OCI-LY7 (cell line): ENCODE measurements around the gene BAG1. TPM values are rescaled to one million over a fixed set of nuclear protein-coding genes. Genes with fewer than 3 reads are reported as not detected.
A peak's percentile ranks its signal among the peaks of the same experiment; 100 is the strongest.

ENCODE experiments used
- BruUV-seq: library from RNA; stranded (reverse); fragments of 400-500 nt; replicated peaks from 2 replicates; lab custom pipeline; 2021; lab: Mats Ljungman, UMichigan
- CTCF ChIA-PET: fragments of 300-600 bp; sonication (Branson Sonifier 250); formaldehyde crosslinking; loops from one replicate; lab custom pipeline; 2022; ENCODE audit warnings: antibody characterized with exemption; ENCODE audit not compliant: unreplicated experiment; lab: Charles Lee
- POLR2A ChIA-PET: fragments of 300-600 bp; sonication (Branson Sonifier 250); formaldehyde crosslinking; loops from one replicate; lab custom pipeline; 2022; ENCODE audit warnings: antibody characterized with exemption; lab: Charles Lee
- DNase-seq: peaks from one replicate; pipeline ENCODE4 v3.0.0-alpha.2; 2015; ENCODE audit warnings: low spot score
- H2AFZ ChIP-seq: fragments of 200-600 bp; sonication (generic), shearing (Covaris generic); 2 replicates; pipeline ENCODE4 v1.6.1; 2014; ENCODE audit warnings: mild to moderate bottlenecking, antibody characterized with exemption, low read length, moderate library complexity
- H3K27ac ChIP-seq: fragments of 200-600 bp; sonication (generic); 2 replicates; pipeline ENCODE4 v1.5.1; 2014; ENCODE audit warnings: mixed run types, low read depth, mild to moderate bottlenecking, moderate library complexity, low read length, inconsistent platforms; ENCODE audit not compliant: poor library complexity, severe bottlenecking
- H3K36me3 ChIP-seq: fragments of 200-600 bp; sonication (generic); 2 replicates; pipeline ENCODE4 v1.6.1; 2014; ENCODE audit warnings: mild to moderate bottlenecking, antibody characterized with exemption, low read length, moderate library complexity, mixed read lengths; ENCODE audit not compliant: insufficient read depth
- H3K4me1 ChIP-seq: fragments of 200-600 bp; sonication (generic); 2 replicates; pipeline ENCODE4 v1.5.1; 2014; ENCODE audit warnings: mild to moderate bottlenecking, low read length; ENCODE audit not compliant: insufficient read depth, poor library complexity, severe bottlenecking
- H3K4me2 ChIP-seq: fragments of 200-600 bp; sonication (generic); 2 replicates; pipeline ENCODE4 v1.6.1; 2014; ENCODE audit warnings: mild to moderate bottlenecking, low read length
- H3K4me3 ChIP-seq: fragments of 200-600 bp; sonication (generic); 2 replicates; pipeline ENCODE4 v1.5.1; 2014; ENCODE audit warnings: mild to moderate bottlenecking, low read depth, low read length; ENCODE audit not compliant: poor library complexity, severe bottlenecking
- H3K79me2 ChIP-seq: fragments of 200-600 bp; sonication (generic); 2 replicates; pipeline ENCODE4 v1.6.1; 2016; ENCODE audit warnings: low read depth, mild to moderate bottlenecking, low read length, moderate library complexity, mixed read lengths; ENCODE audit not compliant: insufficient read depth
- H3K9me2 ChIP-seq: fragments of 200-600 bp; sonication (generic); 2 replicates; pipeline ENCODE4 v1.6.1; 2016; ENCODE audit warnings: mild to moderate bottlenecking, low read length, mixed read lengths; ENCODE audit not compliant: insufficient read depth
- H3K9me3 ChIP-seq: fragments of 200-600 bp; sonication (generic); 2 replicates; pipeline ENCODE4 v1.6.1; 2014; ENCODE audit warnings: mild to moderate bottlenecking, mixed run types, low read length, mixed read lengths
- H4K20me1 ChIP-seq: fragments of 200-600 bp; sonication (generic); 2 replicates; pipeline ENCODE4 v1.6.1; 2014; ENCODE audit warnings: mild to moderate bottlenecking, antibody characterized with exemption, low read length, moderate library complexity, mixed read lengths; ENCODE audit not compliant: insufficient read depth
- EZH2phosphoT487 ChIP-seq: fragments of 200-600 bp; sonication (generic); IDR thresholded peaks from 2 replicates; pipeline ENCODE4 v1.6.1; 2018; ENCODE audit warnings: low read depth, borderline replicate concordance, mild to moderate bottlenecking, mixed run types, antibody characterized with exemption, low read length, moderate library complexity, mixed read lengths
- intact Hi-C: fragments of 100-400 bp; cut with micrococcal nuclease; formaldehyde crosslinking; loops from one replicate; pipeline ENCODE4 v1.10.0; 2022; ENCODE audit not compliant: unreplicated experiment
- total RNA-seq, 2 experiments: library from RNA; depleted of rRNA in 1 of 2; stranded (reverse); fragments of >200 nt in 1 of 2; shearing (Covaris generic) in 1 of 2; gene quantifications; 2 replicates each; pipeline ENCODE4 v1.2.3, GENCODE V29; 2014 to 2022
- TF ChIP-seq, protein P1 (sequence below): fragments of 200-600 bp; sonication (generic); conservative IDR thresholded peaks from 2 replicates; pipeline ENCODE4 v1.5.1; 2014; ENCODE audit warnings: mild to moderate bottlenecking, antibody characterized with exemption, low read length, moderate library complexity, mixed read lengths

Gene BAG1
- total RNA-seq, 2 experiments from 2014 or later = 48.1 to 86.0 TPM

DNA sequence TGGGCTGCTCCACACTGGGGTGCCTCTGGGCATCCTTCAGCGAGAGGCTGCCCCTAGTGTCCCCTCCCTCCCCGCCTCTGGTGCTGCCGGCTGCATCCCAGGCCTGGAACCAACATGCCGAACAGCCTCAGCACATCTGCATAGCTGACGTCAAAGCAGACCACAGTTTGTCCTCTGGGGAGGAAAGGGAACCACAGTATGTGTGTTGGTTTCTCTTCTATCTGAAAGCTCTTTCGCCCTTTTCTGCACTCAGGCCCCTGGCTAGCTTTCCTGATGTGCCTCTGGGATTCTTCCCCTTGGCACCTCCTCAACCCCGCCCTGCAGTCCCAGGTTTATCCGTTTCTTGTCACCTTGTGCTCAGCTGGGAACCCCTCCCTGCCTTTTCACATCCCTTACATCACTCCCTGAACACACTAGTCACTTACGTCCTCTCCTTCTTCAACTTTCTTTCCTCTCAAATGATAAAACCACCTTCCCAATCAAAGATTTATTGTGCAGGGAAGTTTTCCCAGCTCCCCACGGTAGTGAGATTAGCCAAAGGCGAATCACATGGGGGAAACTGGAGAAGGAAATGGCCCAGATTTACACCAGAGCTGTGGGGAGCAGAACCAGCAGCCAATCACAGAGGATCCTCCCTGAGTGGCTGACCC lies 61.8 kb downstream of the BAG1 start:
- H3K79me2 ChIP-seq = no peaks in the 10 kb centered on the region
- H2AFZ ChIP-seq = peak overlapping the region; percentile 75
- intact Hi-C loops = no loop called here
- H3K27ac ChIP-seq = no peak overlapping the region
- POLR2A ChIA-PET = interaction anchor here (0.6 to 1.9 kb wide), 8 partner anchors 10 to 1093 kb away, joined by 3 to 8 read pairs (median 3); no protein-coding TSS in a partner anchor
- H3K36me3 ChIP-seq = no peaks in the 10 kb centered on the region
- CTCF ChIA-PET = interaction anchor here (0.7 to 0.9 kb wide), 2 partner anchors 10 to 24 kb away, joined by 3 to 4 read pairs; no protein-coding TSS in a partner anchor
- peak overlapping the region; percentile 9 for H3K4me3 ChIP-seq
- peaks cover 15% of the 10 kb centered on the region for H3K4me1 ChIP-seq
- no TSS peak for BruUV-seq
- H4K20me1 ChIP-seq = no peaks in the 10 kb centered on the region
- H3K9me3 ChIP-seq = no peaks in the 10 kb centered on the region
- DNase-seq = peak; percentile 73
- no peaks in the 10 kb centered on the region for H3K9me2 ChIP-seq
- TF ChIP-seq, protein P1, sequence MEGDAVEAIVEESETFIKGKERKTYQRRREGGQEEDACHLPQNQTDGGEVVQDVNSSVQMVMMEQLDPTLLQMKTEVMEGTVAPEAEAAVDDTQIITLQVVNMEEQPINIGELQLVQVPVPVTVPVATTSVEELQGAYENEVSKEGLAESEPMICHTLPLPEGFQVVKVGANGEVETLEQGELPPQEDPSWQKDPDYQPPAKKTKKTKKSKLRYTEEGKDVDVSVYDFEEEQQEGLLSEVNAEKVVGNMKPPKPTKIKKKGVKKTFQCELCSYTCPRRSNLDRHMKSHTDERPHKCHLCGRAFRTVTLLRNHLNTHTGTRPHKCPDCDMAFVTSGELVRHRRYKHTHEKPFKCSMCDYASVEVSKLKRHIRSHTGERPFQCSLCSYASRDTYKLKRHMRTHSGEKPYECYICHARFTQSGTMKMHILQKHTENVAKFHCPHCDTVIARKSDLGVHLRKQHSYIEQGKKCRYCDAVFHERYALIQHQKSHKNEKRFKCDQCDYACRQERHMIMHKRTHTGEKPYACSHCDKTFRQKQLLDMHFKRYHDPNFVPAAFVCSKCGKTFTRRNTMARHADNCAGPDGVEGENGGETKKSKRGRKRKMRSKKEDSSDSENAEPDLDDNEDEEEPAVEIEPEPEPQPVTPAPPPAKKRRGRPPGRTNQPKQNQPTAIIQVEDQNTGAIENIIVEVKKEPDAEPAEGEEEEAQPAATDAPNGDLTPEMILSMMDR = no peak
- no peak for TF ChIP-seq EZH2phosphoT487
- H3K4me2 ChIP-seq = peak overlapping the region; percentile 53

Other genes with a start within 250 kb of the BAG1 start
- gene DNAJA1, start 239.4 kb downstream of the BAG1 start, total RNA-seq (2014; rRNA removed; shearing (Covaris generic)) = 110 and 136 TPM in 2 replicates
- gene DNAJA1, start 239.4 kb downstream of the BAG1 start, total RNA-seq (2022) = 65.3 and 109 TPM in 2 replicates
- gene SMU1, start 188.0 kb downstream of the BAG1 start, total RNA-seq (2014; rRNA removed; shearing (Covaris generic)) = 20.0 and 22.0 TPM in 2 replicates
- 26.7 and 27.9 TPM in 2 replicates for gene SMU1, start 188.0 kb downstream of the BAG1 start, total RNA-seq (2022)
- 8.1 and 12.8 TPM in 2 replicates for gene B4GALT1, start 97.4 kb downstream of the BAG1 start, total RNA-seq (2014; rRNA removed; shearing (Covaris generic))
- gene B4GALT1, start 97.4 kb downstream of the BAG1 start, total RNA-seq (2022) = 38.7 and 43.7 TPM in 2 replicates
- 0.51 TPM in 1 of 2 replicates, not detected in the other for gene SPINK4, start 24.5 kb downstream of the BAG1 start, total RNA-seq (2014; rRNA removed; shearing (Covaris generic))
- gene SPINK4, start 24.5 kb downstream of the BAG1 start, total RNA-seq (2022) = not detected in 2 replicates
- 31.2 and 39.7 TPM in 2 replicates for gene CHMP5, start 341 bp upstream of the BAG1 start, total RNA-seq (2014; rRNA removed; shearing (Covaris generic))
- 50.1 and 51.5 TPM in 2 replicates for gene CHMP5, start 341 bp upstream of the BAG1 start, total RNA-seq (2022)
- 32.3 and 35.8 TPM in 2 replicates for gene NFX1, start 25.8 kb upstream of the BAG1 start, total RNA-seq (2014; rRNA removed; shearing (Covaris generic))
- gene NFX1, start 25.8 kb upstream of the BAG1 start, total RNA-seq (2022) = 53.9 and 58.3 TPM in 2 replicates
- gene AQP7, start 137.9 kb upstream of the BAG1 start, total RNA-seq (2014; rRNA removed; shearing (Covaris generic)) = not detected in 2 replicates
- 1.4 and 2.2 TPM in 2 replicates for gene AQP7, start 137.9 kb upstream of the BAG1 start, total RNA-seq (2022)
- 16.0 TPM in 2 replicates for gene AQP3, start 182.9 kb upstream of the BAG1 start, total RNA-seq (2014; rRNA removed; shearing (Covaris generic))
- 28.5 and 30.6 TPM in 2 replicates for gene AQP3, start 182.9 kb upstream of the BAG1 start, total RNA-seq (2022)
- gene NOL6, start 209.2 kb upstream of the BAG1 start, total RNA-seq (2014; rRNA removed; shearing (Covaris generic)) = 26.4 and 28.8 TPM in 2 replicates
- 23.8 and 30.9 TPM in 2 replicates for gene NOL6, start 209.2 kb upstream of the BAG1 start, total RNA-seq (2022)